GM19328 (cell line): ENCODE results near the gene GNLY.
"Not testable (repeated sequence)": the region's sequence is repeated elsewhere in the genome, so short reads cannot be mapped to it uniquely, and the experiment has no call there.

Experiments
- ATAC-seq: cut with Tn5 transposase; IDR thresholded peaks from one replicate; pipeline ENCODE4 v1.9.1; 2021; ENCODE audit warnings: mild to moderate bottlenecking, moderate library complexity; ENCODE audit not compliant: unreplicated experiment

Gene GNLY

DNA sequence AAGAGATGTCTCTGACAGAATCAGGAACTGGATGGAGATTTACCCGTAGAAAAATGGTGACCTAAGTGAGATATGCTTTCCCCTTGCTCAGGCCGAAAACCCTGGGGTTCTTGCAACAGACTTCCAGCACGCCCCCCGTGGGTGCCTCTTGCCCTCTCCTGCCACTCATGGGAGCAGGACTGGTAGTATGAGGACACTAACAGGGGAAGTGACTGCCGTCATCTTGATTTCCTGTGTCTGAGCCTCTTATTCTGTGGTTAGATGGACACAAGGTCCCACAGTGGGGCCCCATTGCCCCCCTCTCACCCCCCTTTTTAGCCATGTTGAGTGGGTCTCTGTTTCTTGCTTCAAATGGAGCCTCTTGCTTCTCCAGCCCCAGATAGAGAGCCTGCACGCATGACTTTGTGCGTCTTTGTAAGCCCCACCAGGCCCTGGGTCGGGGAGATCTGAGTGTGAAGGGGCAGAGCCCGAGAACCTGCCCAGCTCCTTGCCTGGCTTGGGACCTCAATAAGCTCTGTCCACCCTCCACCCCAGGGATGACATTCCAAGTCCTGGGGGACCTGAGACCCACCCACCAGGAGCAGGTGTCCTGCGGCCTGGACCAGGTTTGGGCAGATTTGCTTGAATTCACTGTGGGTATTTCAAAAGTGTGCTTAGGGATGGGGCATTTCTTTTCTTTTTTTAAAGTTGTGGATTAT, 12.6 kb downstream of the GNLY start:
- ATAC-seq = no peak

DNA sequence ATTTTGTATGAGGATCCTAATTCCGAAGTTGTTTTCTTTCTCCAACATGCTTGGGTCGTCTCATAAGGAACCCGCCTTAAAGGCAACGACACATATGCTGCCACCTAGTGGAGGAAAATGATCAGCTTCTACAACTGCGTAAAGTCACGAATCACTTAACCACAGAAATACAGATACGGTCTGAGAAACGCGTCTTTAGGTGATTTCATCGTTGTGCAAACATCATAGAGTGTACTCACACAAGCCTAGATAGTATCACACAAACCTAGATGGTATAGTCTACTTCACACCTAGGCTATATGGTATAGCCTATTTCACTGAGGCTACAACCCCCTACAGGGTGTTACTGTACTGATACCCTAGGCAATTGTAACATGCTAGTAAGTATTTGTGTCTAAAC, 13.1 kb downstream of the GNLY start:
- no peak for ATAC-seq

DNA sequence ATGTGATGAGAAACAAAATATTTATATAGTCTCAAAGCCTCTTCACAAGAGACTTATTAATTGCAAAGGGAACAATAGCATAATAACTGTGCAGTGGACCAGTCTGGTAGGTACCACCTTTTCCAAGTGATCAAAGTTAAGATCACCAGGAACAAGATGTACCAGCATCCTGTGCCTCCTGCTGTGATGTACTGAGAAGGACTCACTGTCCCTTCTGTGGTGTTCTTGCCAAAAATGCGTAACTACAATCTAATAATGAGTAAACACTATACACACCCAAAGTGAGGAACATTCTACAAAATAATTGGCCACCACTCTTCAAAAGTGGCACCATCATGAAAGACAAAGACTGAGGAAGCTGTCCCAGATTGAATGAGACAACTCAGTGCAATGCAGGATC, 14.5 kb downstream of the GNLY start:
- no peak for ATAC-seq

DNA sequence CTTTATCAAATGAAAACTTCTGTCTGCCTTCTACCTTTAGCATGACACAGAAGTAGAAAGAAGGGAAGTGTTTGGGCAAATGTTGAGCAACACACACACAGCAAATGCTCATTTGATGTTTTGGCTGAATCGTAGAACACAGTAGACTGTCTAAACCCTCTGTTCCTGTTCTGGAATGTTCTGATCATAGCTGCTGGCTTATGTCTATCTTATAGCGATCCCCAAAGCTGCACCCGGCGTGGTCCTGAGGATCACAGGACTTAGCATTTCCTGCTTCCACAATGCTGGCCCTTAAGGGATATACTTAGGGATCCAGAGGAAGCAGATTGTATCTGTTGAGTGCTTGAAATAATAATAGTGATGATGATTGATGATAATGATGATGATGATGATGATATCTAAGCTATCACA, 15.2 kb downstream of the GNLY start:
- ATAC-seq = no peak

DNA sequence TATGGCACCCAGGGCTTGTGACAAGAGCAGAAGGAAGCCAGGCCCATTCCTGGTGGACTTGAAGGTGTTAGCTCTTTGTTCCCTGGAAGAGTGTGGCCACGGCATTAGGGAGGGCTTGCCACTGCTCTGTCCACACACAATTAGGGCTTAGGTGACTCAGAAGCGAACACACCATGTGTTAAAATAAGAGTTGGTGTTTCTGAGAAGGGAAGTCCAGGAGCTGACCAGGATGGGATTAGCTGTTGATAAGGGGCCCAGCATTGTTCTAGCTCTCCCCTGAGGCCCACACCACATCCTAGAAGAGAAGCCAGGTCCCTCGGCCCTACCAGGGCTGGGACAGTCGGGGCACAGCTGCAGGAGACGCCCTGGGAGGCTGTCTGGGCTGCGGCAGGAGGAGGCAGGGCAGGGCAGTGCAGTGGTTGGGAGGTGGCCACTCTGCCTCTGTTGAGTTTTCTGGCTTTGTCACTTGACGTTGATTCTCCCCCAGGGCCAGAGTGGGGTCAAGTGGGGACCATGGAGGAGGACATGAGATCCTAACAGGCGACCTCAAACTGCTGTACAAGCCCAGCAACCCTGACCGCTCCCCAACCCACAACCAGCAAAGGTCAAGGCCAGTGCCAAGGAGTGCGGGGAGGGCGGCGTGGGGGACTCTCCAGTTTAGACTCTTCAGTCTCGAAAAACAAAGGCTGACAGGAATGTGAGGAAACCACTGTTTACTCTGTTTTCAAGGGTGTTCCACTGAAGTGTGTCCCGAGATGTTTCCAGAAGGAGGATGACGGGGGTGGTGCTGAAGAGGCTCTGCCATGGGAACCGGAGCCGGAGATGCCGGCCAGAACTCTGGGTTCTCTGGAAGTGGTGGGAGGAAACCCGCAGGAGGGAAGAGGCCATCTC, 16.8 kb downstream of the GNLY start:
- ATAC-seq = no peak

DNA sequence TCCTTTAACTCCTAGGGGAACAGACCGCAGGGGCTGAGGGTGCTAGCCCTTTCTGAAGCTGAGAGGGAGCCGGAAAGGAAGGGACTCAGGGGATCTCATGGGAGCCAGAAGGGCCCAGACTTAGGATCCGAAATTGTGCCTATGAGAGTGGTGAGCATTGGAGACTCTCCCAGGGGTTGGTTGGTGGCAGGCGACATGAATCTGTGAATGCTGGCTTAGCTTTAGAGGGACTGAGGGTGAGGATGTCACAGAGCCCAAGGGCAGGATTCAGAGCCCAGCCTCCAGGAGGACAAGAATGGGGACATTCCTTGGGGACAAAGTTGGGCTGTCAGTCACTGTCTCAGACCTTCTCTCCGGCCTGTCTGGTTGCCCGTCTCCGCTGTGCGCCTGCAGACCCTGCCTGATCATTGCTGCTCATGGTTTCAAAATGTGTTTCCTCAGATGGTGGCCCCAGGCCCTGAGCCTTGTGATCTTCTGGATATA, 17.5 kb downstream of the GNLY start:
- ATAC-seq = no peak

DNA sequence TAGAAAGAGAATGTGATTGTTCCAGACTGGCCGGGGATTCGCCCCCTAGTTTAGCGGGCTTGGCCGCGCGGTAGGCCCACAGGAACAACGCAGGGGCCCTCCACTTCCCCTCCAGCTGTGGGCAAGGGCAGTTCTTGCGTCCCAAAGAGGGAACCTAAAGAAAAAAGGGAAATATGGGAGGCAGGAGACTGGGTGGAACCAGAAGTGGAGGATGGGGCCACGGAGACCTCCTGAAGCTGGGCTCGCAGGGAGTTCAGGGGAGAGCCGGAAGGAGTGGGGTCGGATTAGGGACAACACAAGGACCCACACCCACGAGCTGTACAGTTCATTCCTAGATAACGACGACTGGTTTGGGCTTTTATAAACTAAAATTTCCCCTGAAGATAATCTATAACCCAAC, 18.2 kb downstream of the GNLY start:
- ATAC-seq = no peak

DNA sequence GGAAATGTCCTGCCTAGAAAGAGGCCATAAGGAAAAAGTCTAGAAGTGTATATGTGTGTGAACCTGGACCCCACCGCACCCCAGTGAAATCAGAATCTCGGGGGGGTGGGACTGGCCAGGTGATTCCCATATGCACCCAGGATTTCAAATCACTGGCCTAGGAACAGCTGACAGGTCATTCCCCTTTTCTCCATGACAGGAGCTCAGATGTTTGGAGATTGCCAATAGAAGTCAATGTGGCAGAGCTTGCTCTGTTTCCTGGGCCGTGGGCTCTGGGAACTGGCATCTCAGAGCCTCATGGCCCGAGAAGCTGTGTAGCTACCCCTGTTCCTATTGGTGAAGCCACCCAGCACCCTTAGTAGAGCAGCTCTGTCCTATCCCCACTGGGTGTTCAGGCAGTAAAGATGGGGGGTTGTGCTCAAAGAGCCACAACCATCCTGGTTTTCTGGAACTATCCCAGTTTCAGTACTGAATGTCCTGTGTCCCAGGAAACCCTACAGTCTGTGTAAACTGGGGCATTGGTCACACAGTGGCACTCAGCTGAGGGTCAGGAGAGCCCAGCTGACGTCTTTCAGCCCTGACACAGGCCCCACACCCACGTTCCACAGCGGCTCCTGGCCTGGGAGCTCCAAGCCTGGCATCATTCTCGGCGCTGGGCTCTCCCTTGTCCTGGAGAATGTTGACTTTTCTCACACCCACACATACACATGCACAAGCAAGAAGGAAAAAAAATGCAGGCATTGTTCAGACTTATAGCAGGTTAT, 18.9 kb downstream of the GNLY start:
- ATAC-seq = no peak

DNA sequence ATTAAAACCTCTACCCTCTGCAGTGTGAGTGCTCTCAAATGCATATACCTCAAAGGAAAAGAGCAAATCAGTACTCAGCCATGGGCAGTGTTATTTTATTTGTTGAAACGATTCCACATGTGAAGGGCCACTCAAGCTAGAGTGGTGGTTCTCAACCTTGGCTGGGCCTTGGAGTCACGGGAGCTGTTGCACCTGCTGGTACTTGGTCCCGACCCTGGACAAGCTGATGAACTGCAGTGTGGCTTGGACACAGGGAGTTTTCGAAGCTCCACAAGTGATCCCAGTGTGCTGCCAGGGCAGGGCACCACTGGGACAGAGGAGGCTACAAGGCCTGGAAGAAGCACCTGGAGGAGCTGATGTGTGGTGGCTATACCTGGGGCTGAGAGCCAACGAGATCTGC, 19.7 kb downstream of the GNLY start:
- ATAC-seq = no peak

DNA sequence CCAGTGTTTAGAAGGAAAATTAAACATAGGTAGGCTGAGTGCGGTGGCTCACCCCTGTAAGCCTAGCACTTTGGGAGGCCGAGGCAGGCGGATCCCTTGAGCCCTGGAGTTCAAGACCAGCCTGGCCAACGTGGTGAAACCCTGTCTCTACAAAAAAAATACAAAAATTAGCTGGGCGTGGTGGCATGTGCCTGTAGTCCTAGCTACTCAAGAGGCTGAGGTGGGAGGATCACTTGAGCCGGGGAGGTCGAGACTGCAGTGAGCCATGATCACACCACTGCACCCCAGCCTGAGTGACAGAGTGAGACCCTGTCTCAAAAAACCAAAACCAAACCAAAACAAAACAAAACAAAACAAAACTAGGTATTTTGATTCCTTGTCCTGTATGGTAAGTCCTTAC, 20.3 kb downstream of the GNLY start:
- not testable (repeated sequence) for ATAC-seq

DNA sequence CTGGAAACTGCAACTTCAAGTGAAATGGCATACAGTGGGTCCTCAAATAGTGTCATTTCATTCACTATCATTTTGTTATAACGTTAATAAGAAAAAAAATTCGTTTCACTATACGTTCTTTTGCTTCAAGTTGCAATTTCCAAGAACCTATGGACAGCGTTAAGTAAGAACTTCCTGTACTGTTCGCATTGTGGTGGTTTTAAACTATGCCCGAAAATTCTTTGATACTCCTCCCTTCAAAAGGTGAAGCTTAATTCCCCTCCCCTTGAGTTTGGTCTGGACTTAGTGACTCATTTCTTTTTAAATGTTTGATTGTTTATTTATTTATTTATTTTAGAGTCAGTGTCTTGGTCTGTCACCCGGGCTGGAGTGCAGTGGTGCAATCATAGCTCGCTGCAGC, 20.7 kb downstream of the GNLY start:
- ATAC-seq = no peak

DNA sequence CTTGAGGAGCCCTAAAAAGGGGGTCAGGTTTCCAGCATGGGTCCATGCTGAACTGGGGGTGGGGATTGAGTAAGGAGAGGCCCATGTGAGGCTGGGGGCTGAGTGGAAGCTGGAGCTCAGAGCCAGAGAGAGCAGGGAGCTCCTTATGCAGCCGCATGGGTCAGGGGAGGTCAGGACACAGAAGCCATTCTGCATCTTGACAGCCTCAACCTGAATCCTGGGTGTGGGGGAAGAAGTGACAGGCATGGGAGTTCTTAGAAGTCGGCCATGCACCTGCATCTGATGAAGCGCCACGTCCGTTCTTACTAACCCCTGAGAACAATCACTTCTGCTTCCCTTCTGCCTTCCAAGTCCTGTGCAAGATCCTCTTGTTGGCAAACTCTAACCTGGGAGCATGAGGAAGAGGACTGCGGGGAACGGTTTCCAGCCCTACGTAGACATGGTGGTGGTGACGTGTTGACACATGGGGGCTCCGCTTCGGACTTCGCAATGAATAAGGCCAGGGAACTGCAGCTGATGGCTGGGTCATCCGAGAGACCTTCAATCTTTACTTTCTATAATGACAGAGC, 22.3 kb downstream of the GNLY start:
- ATAC-seq = no peak

DNA sequence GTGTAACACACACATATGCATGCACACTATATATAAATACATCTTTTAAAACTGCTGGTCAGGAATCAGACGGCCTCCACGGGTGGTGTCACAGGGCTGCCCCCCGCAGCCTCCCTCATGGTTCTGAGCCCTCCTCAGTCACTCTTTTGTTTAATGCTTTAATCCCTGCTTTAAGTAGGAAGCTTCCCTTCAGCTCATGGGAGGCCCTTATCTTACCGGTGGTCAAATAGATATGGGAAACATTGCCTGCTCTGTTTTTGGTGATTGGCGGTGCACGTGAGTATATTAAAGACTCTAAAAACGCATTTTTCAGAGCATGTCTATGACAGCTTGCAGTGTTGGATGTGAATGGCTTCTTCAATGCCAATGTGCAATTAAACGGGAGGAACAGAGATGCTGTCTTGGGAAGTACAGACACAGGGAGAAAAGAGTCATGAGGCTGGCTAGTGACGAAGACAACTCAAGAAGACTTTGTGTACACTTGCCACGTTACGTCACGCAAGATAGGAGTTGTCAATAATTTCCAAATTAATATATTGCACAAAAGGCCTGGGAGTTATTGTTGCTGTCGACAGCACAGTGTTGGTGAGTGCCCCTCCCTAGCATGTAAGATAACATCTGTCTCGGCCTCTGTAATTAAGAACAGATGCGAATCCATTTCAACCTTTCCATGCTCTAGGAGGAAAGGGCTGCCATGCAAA, 23.3 kb downstream of the GNLY start:
- no peak for ATAC-seq

DNA sequence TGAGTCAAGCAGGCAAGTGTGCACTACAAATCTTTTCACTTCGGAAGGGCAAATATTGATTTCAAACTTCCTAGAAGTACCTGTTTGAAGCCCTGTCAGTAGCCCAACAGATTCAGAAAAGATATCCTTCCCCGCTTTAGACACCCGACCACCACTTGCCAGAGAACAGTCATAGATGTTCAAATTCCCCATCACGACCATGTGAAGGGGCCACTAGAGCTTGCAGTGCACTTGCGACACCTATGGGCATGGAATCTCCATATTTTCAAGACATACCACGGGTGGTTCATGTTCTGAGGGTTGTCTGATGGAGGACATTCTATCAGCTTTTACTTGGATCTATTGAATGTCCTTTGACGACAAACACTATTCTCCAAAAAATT, 23.8 kb downstream of the GNLY start:
- ATAC-seq = no peak

DNA sequence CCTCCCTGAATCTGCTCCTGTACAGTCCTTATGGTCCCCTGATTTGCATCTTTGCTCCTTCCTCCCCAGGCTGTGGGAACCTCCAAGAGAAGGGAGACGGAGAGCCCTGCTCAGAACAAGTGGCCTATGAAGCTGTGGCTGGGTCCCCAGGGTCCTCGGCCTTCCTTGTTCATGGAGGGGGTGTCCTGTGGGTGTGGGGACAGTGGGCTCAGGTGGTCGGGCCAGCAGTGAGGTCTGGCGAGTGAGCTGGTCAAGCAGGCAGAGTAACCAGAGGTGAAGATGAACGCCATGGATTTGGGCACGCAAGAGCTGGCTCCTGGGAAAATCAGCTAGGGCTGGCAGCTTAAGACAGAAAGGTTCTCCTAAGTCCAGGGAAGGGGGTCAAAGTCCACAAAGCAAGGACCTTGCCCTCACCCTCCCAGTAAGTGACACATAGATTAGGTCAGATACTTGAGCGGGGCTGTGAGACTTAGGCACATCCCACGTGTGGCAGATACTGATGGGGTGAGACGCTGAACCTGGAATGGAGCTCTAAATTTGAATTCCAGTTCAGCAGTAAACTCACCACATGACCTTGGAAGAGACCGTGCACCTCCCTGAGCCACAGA, 24.8 kb downstream of the GNLY start:
- ATAC-seq = no peak

DNA sequence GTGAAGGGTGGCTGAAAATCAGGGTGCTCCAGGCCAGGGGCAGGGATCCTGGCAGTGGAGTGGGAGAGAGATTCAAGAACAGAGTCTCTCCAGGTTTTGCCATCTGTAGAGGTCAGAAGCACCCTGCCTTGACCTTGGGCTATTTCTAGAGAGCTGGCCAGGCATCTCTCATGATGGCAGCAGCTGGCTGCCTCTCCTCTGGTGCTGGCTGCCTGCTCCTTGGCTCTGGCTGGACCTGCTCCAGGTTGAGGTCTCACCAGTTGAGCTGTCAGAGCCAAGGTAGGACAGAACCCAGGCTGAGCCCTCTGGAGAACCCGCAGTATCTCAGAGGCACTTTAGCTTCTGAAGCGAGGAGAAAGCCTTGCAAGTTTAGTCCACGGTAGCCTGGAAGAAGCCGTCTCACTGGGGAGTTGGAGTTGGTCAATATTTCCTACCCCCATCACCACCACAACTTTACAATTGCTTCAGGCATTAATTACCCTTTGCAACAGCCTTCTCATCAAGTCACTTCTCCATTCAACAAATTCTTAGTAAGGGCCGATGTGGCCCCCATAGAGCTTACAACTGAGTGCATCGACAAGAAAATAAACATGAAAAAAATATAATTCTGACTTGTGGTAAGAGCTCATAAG, 25.6 kb downstream of the GNLY start:
- no peak for ATAC-seq

DNA sequence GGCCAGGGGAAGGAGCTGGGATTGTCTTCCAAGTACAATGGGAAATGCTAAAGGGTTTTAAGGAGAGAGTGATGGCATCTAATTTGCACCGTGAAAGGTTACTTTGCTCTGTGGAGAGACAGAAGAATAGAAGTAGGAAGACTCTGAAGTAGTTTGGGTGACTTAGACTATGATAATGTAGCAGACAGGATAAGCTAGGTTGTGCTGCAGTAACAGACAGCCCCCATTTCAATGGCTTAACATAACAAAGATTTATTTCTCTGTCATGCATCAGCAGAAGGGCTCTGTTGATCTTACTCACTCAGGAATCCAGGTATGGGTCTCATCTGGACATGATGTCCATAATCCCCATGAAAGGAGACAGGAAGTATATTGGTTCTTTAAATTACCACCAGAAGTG, 26.4 kb downstream of the GNLY start:
- ATAC-seq = no peak

DNA sequence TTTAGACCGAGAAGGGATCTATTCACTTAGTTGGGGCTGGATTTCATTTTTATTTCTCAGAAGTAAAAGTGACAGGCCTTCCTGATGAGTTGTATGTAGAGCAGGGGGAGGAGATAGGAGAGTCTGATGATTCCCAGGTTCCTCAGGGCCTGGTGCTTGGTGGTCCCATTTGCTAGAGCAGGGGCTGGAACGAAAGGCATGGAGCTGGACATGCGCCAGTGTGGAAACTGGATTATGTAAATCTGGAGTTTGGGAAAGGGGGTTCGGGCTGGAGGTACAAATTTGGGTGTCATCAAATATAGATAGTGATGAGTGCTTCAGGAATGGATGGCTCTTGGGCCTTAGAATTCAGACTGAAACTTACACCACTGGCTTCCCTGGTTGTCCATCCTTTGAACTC, 27.5 kb downstream of the GNLY start:
- ATAC-seq = no peak

DNA sequence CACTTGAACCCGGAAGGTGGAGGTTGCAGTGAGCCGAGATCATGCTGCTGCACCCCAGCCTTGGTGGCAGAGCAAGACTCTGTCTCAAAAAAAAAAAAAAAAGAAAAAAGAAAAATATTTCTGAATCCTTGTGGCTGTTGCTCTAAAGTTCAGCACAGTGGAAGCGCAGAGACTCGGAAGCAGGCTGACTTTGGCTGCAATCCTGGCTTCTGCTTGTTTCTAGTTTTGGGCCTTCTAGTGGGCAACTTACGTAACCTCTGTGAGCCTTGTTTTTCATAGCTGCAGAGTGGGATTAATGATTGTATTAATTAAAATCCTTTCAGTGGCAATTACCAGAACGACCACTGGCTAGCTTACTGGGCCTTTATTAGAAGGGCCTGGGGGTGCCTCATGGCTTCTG, 28.4 kb downstream of the GNLY start:
- ATAC-seq = no peak
